ENCODE results near the gene PIP5K1B.

Gene PIP5K1B

GRCh38 chr9:68669218-68669617, 35.8 kb upstream of the PIP5K1B start:
- TF ChIP-seq EZH2phosphoT487 (IDR thresholded peaks at IDR 0.05; ENCODE audit: borderline replicate concordance) (no peak), CTCF (conservative IDR thresholded peaks at IDR 0.05; ENCODE audit: low read length) (no peak)
- H3F3A ChIP-seq (ENCODE audit: low read depth) = no peaks in the 10 kb centered on the region
- no peaks in the 10 kb centered on the region for H3K79me2 ChIP-seq (ENCODE audit: insufficient read depth, low read length)
- H3K9me3 ChIP-seq (ENCODE audit: insufficient read depth, low read depth, low read length) = no peaks in the 10 kb centered on the region
- H3K9me2 ChIP-seq (replicated peaks; ENCODE audit: low read depth, low read length) = no peaks in the 10 kb centered on the region
- H3K4me2 ChIP-seq (ENCODE audit: low read depth, low read length, poor library complexity, severe bottlenecking) = no peak overlapping the region
- no peak overlapping the region for H2AFZ ChIP-seq (ENCODE audit: low read length)
- H3K27me3 ChIP-seq (ENCODE audit: insufficient read depth, low read length, poor library complexity, severe bottlenecking) = no peaks in the 10 kb centered on the region
- H3K36me3 ChIP-seq (ENCODE audit: insufficient read depth, low read length) = no peaks in the 10 kb centered on the region
- H3K4me1 ChIP-seq (ENCODE audit: insufficient read depth, low read length, poor library complexity, severe bottlenecking) = no peaks in the 10 kb centered on the region
- no peak overlapping the region for H3K9ac ChIP-seq (ENCODE audit: low read depth, low read length, poor library complexity, severe bottlenecking)
- no peaks in the 10 kb centered on the region for H4K20me1 ChIP-seq (ENCODE audit: insufficient read depth, low read length, poor library complexity, severe bottlenecking)
- H3K4me3 ChIP-seq (ENCODE audit: low read length, poor library complexity, severe bottlenecking) = no peak overlapping the region

- Histone ChIP-seq H4K20me1 (ENCODE audit: insufficient read depth, low read length, poor library complexity, severe bottlenecking) (no peaks in the 10 kb centered on the region), H3K27me3 (ENCODE audit: insufficient read depth, low read length, poor library complexity, severe bottlenecking) (no peaks in the 10 kb centered on the region), H3F3A (ENCODE audit: low read depth) (no peaks in the 10 kb centered on the region), H3K4me2 (ENCODE audit: low read depth, low read length, poor library complexity, severe bottlenecking) (no peak overlapping the region), H3K9ac (ENCODE audit: low read depth, low read length, poor library complexity, severe bottlenecking) (no peak overlapping the region), H3K9me3 (ENCODE audit: insufficient read depth, low read depth, low read length) (no peaks in the 10 kb centered on the region), H3K9me2 (replicated peaks; ENCODE audit: low read depth, low read length) (no peaks in the 10 kb centered on the region), H2AFZ (ENCODE audit: low read length) (no peak overlapping the region), H3K36me3 (ENCODE audit: insufficient read depth, low read length) (no peaks in the 10 kb centered on the region), H3K79me2 (ENCODE audit: insufficient read depth, low read length) (no peaks in the 10 kb centered on the region), H3K4me1 (ENCODE audit: insufficient read depth, low read length, poor library complexity, severe bottlenecking) (no peaks in the 10 kb centered on the region), H3K4me3 (ENCODE audit: low read length, poor library complexity, severe bottlenecking) (no peak overlapping the region)
- TF ChIP-seq EZH2phosphoT487 (IDR thresholded peaks at IDR 0.05; ENCODE audit: borderline replicate concordance) = no peak
- TF ChIP-seq CTCF (conservative IDR thresholded peaks at IDR 0.05; ENCODE audit: low read length) = no peak
Measured at GRCh38 chr9:68672215-68672614, 32.8 kb upstream of the PIP5K1B start.

GRCh38 chr9:68672625-68673024, 32.4 kb upstream of the PIP5K1B start:
- H3K79me2 ChIP-seq (ENCODE audit: insufficient read depth, low read length) = no peaks in the 10 kb centered on the region
- H3K27me3 ChIP-seq (ENCODE audit: insufficient read depth, low read length, poor library complexity, severe bottlenecking) = no peaks in the 10 kb centered on the region
- no peak overlapping the region for H2AFZ ChIP-seq (ENCODE audit: low read length)
- no peak overlapping the region for H3K4me3 ChIP-seq (ENCODE audit: low read length, poor library complexity, severe bottlenecking)
- H3K9me3 ChIP-seq (ENCODE audit: insufficient read depth, low read depth, low read length) = no peaks in the 10 kb centered on the region
- H4K20me1 ChIP-seq (ENCODE audit: insufficient read depth, low read length, poor library complexity, severe bottlenecking) = no peaks in the 10 kb centered on the region
- H3K9ac ChIP-seq (ENCODE audit: low read depth, low read length, poor library complexity, severe bottlenecking) = no peak overlapping the region
- no peaks in the 10 kb centered on the region for H3F3A ChIP-seq (ENCODE audit: low read depth)
- H3K4me2 ChIP-seq (ENCODE audit: low read depth, low read length, poor library complexity, severe bottlenecking) = no peak overlapping the region
- no peaks in the 10 kb centered on the region for H3K4me1 ChIP-seq (ENCODE audit: insufficient read depth, low read length, poor library complexity, severe bottlenecking)
- H3K9me2 ChIP-seq (replicated peaks; ENCODE audit: low read depth, low read length) = no peaks in the 10 kb centered on the region
- TF ChIP-seq CTCF (conservative IDR thresholded peaks at IDR 0.05; ENCODE audit: low read length) (no peak), EZH2phosphoT487 (IDR thresholded peaks at IDR 0.05; ENCODE audit: borderline replicate concordance) (no peak)
- H3K36me3 ChIP-seq (ENCODE audit: insufficient read depth, low read length) = no peaks in the 10 kb centered on the region

Data from Loucy (cell line).